NCI-H1694 treated with DMSO at 0.1 percent for 48 hours (cell line): ENCODE results near the gene CLIC5.

ENCODE experiments used
- DNase-seq: peaks from one replicate; lab custom pipeline; 2025; lab: John Stamatoyannopoulos, UW

Gene CLIC5

GRCh38 chr6:46035242-46035641 is 19.6 kb upstream of the CLIC5 start:
- no peak for DNase-seq

GRCh38 chr6:46032110-46032998 is 16.7 kb upstream of the CLIC5 start:
- no peak for DNase-seq

GRCh38 chr6:46029602-46030001 is 13.9 kb upstream of the CLIC5 start:
- DNase-seq: no peak

- no peak for DNase-seq
Measured at GRCh38 chr6:46026307-46026706, 10.6 kb upstream of the CLIC5 start.

DNA sequence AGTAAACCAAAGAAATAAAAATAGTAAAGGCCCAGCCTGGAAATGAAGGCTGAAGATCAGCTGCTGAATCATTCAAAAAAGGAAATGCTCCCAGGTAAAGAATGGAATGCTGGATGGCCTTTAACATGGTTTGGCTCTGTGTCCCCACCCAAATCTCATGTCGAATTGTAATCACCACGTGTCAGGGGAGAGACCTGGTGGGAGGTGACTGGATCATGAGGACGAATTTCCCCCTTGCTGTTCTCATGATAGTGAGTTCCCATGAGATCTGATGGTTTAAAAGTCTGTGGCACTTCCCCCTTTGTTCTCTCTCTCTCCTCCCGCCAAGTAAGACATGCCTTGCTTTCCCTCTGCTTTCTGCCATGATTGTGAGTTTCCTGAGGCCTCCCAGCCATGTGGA is 9.9 kb upstream of the CLIC5 start:
- DNase-seq: no peak

DNA sequence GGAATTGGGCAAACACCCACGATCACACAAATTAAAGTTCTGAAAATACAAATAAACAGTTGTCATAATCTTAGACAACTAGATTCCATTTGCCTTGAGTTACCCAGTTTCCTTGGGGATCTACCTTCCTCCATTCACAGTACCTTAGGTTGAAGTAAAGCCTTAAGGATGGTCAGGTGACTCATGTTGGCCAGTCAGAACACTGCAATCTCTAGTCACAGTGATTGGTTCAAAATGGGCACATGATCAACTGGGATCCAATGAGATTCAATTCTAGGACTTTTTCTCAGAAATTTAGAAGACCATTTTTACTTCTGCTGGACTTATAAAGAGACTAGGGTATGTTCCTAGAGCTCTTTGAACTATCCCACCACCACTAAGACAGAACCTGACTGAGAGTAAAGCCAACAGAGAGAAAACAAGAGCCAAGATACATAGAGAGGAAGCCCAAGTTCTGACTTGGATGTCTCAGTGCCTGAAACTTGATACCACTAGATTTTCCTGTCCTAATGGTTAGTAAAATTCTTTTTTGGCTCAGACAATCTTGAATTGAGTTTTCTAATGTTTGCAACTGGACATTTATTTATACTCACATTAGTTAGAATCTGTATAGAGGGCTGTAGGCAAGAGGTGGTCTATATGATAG is 8.6 kb upstream of the CLIC5 start:
- DNase-seq: no peak

- no peak for DNase-seq
Measured at GRCh38 chr6:46023216-46023915, 7.7 kb upstream of the CLIC5 start.

- no peak for DNase-seq
Measured at GRCh38 chr6:46022106-46022948, 6.7 kb upstream of the CLIC5 start.

DNA sequence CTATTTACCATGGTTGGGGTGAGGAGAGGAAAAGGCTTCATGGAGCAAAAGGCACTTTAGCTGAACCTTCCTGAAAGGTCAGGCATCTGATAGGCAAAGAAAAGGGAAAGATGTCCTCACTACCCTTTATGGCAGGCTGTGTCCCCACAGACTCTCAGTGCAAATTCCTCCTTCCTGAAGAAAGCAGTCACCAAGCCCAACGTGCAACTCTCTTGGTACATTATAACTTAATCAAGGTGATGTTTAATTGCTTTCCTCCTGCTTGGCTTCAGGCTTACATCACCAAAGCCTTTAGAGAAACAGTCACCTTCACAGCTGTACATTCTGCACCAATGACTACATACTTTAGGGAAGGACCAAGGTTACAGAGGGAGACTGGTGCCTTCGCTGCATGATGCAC is 2.1 kb upstream of the CLIC5 start:
- no peak for DNase-seq

DNA sequence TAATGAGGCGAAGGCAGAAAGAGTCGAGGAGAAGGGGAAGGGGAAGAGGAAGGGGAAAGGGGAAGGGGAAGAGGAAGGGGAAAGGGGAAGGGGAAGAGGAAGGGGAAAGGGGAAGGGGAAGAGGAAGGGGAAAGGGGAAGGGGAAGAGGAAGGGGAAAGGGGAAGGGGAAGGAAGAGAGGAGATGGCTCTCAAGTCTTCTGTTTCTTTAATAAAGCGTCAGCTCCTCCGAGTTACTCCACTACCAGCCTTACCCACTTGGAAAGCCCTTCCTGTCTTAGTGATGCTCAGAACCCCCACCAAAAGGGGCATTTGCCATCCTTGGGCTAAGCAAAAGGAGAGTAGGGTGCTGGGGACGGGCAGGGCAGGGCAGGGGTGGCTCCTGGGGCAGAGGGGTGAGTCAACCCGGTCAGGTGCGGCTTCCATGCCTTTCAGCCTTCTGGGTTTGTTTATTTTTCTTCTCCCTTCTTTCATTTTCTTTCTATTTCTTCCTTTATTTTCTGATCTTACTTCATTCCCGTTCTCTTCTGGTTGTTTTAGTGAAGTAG is 476 bp upstream of the CLIC5 start:
- DNase-seq: no peak

GRCh38 chr6:46014511-46015118 is 1.0 kb downstream of the CLIC5 start:
- DNase-seq: no peak

DNA sequence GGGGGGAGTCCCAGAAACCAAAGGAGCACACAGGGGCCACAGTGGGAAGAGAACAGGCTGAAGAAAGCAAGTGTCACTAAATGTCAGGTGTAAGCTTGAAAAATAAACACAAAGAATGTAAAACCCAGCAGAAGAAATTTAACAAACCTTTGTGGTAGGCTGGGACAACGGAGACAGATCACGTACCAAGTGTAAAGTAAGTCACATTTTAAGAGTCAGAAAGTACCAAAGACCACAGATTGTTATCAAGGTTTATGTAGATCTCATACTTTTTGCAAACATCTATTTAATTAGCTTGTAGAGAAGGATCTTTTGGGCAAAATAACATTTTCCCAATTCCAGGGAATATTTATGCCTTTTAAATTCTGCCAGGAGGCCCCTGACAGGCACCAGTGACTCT is 1.6 kb downstream of the CLIC5 start:
- no peak for DNase-seq

DNA sequence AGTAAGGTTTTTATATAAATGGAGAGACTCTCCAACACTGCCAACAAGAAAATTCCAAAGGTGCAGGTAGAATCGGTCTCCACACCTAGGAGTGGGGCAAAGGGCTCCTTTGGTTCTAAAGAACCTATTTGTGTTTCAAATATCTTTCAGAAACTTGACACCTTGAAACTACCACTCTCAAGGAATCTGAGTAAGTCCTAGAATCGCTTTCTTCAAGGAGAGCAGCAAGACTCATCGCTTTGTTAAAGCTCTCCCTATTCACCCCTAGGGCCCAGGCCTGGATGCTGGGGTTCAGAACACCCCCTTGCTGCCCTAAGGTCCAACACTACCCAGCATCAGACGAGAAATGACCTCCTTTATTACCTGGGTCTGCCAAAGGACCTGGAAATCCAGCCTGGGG is 2.0 kb downstream of the CLIC5 start:
- no peak for DNase-seq

- no peak for DNase-seq
Measured at GRCh38 chr6:46012834-46013233, 2.8 kb downstream of the CLIC5 start.

DNA sequence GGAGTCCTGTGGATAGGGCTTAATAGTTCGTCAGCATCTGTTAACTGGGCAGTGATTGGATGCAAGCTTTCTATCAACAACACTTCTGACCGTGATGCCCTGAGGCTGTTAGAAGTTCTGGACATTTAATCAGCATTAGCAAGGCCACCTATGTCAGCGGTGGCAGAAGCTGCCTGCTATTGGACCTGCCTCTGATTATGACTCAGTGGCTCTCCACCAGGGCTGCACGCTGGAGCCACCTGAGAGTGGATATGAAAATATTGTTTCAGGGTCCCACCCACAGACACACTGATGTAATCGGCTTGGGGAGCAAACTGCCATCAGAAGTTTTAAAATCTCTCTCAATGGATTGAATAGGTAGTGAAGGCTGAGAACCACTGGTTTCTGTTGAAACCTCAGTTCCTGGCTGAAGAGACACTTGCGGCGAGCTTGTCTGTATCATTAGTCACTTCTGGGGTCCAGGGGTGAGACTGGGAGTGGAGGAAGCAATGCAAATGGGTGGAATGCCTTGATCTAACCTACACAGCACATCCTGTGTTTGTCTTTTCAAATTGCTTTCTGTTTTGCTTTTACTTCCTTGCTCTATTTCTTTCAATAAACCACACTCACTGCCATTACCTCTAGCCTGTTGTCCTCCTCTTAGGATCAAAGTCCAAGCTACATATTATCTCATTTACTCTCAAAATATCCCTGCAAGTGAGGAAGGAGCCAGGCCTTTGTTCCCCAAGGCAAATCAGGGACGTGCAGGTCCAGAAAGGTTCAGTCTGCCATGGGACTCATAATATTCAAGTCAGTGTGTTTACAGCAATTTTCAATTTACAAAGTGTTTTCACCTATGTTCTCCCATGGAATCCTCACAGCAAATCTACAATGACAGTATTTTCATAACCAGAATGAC is 4.2 kb downstream of the CLIC5 start:
- no peak for DNase-seq

DNA sequence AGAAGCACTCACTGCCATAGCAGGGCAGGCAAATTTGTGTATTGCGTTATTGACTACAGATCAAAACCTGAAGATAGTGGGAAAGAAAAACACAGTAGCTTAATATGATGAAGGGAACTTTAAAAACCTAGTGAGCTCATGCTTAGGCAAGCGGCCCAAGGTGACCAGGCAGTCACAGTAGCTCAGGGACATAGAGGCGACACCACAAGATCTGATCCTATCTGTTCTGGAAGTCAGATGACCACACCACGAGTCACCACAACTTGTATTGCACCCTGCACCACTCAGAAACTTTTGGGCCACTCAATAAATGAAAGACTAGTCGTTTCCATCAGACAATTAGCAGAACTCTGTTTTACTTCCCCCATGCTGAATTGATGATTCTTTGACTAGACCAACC is 4.9 kb downstream of the CLIC5 start:
- DNase-seq: no peak

DNA sequence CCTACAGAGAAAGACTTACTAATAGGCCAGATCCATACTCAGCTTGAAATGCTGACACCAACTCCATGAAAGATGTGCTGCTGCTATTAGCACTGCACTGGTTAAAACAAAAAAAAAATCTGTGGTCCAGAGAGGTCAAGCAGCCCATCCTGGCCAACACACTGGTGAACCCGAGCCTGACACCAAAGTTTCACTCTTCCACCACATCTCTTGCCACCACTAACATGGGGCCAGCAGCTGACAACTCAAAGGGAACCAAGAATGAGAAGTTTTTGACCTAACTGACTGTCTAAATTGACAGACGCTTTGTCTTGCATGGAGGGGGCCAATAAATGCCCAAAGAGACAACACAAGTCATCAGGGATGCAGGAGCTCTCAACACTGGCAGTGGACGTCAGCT is 5.4 kb downstream of the CLIC5 start:
- DNase-seq: no peak

DNA sequence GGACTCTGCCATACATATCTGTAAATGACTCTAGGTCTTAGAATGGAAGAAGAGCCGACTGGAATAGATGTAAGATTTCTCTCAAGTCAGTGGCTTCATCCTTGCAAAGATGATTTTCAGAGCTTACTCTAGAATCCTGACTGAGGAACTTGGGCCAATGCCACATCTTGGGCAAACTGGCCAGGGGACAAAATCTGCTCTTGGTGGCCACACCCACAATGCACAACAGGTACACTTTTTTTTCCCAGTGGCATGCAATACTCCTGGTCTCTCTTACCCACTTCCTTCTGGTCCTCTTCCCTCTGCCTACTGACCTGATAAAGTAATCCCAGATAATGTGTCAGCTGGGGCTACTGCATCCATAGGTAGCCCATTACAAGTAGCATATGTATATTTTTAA is 13.4 kb downstream of the CLIC5 start:
- DNase-seq: no peak

DNA sequence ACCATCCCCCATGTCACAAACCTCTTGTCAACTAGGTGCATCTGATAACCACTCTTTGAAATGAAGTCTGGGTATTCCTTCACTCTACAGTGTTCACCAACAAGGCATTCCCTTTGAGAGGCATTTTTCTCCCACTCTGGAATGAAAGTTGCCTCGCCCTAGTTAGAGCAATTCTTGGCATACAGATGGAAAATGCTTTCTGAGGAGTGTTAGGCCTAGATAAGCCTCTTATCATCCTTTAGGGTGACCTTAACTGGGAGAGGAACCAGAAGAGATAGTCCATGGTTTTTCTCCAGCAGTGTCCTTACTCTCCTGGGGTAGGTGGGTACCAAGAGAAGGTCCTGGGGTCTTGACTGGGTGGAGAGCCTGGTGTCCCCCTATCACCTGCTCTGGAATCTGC is 14.8 kb downstream of the CLIC5 start:
- no peak for DNase-seq

GRCh38 chr6:45998524-45998923 is 17.1 kb downstream of the CLIC5 start:
- DNase-seq: no peak
